ENCODE data around the gene ERBIN.
"Not testable (repeated sequence)": the region's sequence is repeated elsewhere in the genome, so short reads cannot be mapped to it uniquely, and the experiment has no call there.

ERBIN gene

GRCh38 chr5:66039701-66040100 is 113.3 kb downstream of the ERBIN start:
- TF ChIP-seq ZNF274 (IDR thresholded peaks at IDR 0.05; ENCODE audit: low read depth, low read length) = no peak
- H3K4me3 ChIP-seq (ENCODE audit: low read length) = no peak overlapping the region

GRCh38 chr5:66041627-66042026 is 115.3 kb downstream of the ERBIN start:
- TF ChIP-seq ZNF274 (IDR thresholded peaks at IDR 0.05; ENCODE audit: low read depth, low read length) = no peak
- no peak overlapping the region for H3K4me3 ChIP-seq (ENCODE audit: low read length)

GRCh38 chr5:66057239-66057638 is 130.9 kb downstream of the ERBIN start:
- no peak for TF ChIP-seq ZNF274 (IDR thresholded peaks at IDR 0.05; ENCODE audit: low read depth, low read length)
- H3K4me3 ChIP-seq (ENCODE audit: low read length) = no peak overlapping the region

GRCh38 chr5:66061320-66061719 is 134.9 kb downstream of the ERBIN start:
- H3K4me3 ChIP-seq (ENCODE audit: low read length) = not testable (repeated sequence)

GRCh38 chr5:66063061-66063460 is 136.7 kb downstream of the ERBIN start:
- not testable (repeated sequence) for H3K4me3 ChIP-seq (ENCODE audit: low read length)

- TF ChIP-seq ZNF274 (IDR thresholded peaks at IDR 0.05; ENCODE audit: low read depth, low read length) = no peak
Measured at GRCh38 chr5:66066826-66067225, 140.5 kb downstream of the ERBIN start.

GRCh38 chr5:66072031-66072430 is 145.7 kb downstream of the ERBIN start:
- TF ChIP-seq ZNF274 (IDR thresholded peaks at IDR 0.05; ENCODE audit: low read depth, low read length) = no peak
- no peak overlapping the region for H3K4me3 ChIP-seq (ENCODE audit: low read length)

More at GRCh38 chr5:66066826-66067225, 140.5 kb downstream of the ERBIN start:
- H3K4me3 ChIP-seq (ENCODE audit: low read length) = no peak overlapping the region

- no peak for TF ChIP-seq ZNF274 (IDR thresholded peaks at IDR 0.05; ENCODE audit: low read depth, low read length)
- H3K4me3 ChIP-seq (ENCODE audit: low read length) = no peak overlapping the region
Measured at GRCh38 chr5:66074901-66075300, 148.5 kb downstream of the ERBIN start.

- no peak overlapping the region for H3K4me3 ChIP-seq (ENCODE audit: low read length)
- no peak for TF ChIP-seq ZNF274 (IDR thresholded peaks at IDR 0.05; ENCODE audit: low read depth, low read length)
Measured at GRCh38 chr5:66080664-66081063, 154.3 kb downstream of the ERBIN start.

GRCh38 chr5:66089384-66089783 is 163.0 kb downstream of the ERBIN start:
- no peak overlapping the region for H3K4me3 ChIP-seq (ENCODE audit: low read length)
- TF ChIP-seq ZNF274 (IDR thresholded peaks at IDR 0.05; ENCODE audit: low read depth, low read length) = no peak

GRCh38 chr5:66100851-66101250 is 174.5 kb downstream of the ERBIN start:
- TF ChIP-seq ZNF274 (IDR thresholded peaks at IDR 0.05; ENCODE audit: low read depth, low read length) = no peak
- no peak overlapping the region for H3K4me3 ChIP-seq (ENCODE audit: low read length)

- no peak overlapping the region for H3K4me3 ChIP-seq (ENCODE audit: low read length)
Measured at GRCh38 chr5:66113160-66113559, 186.8 kb downstream of the ERBIN start.

GRCh38 chr5:66118304-66118703 is 191.9 kb downstream of the ERBIN start:
- no peak overlapping the region for H3K4me3 ChIP-seq (ENCODE audit: low read length)
- TF ChIP-seq ZNF274 (IDR thresholded peaks at IDR 0.05; ENCODE audit: low read depth, low read length) = no peak

More at GRCh38 chr5:66113160-66113559, 186.8 kb downstream of the ERBIN start:
- TF ChIP-seq ZNF274 (IDR thresholded peaks at IDR 0.05; ENCODE audit: low read depth, low read length) = no peak

GRCh38 chr5:66122379-66123034 is 196.1 kb downstream of the ERBIN start:
- no peak overlapping the region for H3K4me3 ChIP-seq (ENCODE audit: low read length)
- TF ChIP-seq ZNF274 (IDR thresholded peaks at IDR 0.05; ENCODE audit: low read depth, low read length) = no peak

- no peak for TF ChIP-seq ZNF274 (IDR thresholded peaks at IDR 0.05; ENCODE audit: low read depth, low read length)
- H3K4me3 ChIP-seq (ENCODE audit: low read length) = no peak overlapping the region
Measured at GRCh38 chr5:66129144-66129543, 202.8 kb downstream of the ERBIN start.

GRCh38 chr5:66130493-66130892 is 204.1 kb downstream of the ERBIN start:
- H3K4me3 ChIP-seq (ENCODE audit: low read length) = no peak overlapping the region
- no peak for TF ChIP-seq ZNF274 (IDR thresholded peaks at IDR 0.05; ENCODE audit: low read depth, low read length)
